Endothelial cell of umbilical vein (primary cell): ENCODE measurements around the gene BIN2. TPM values are rescaled to one million over a fixed set of nuclear protein-coding genes. Genes with fewer than 3 reads are reported as not detected.

Source experiments
- BruUV-seq: library from RNA; stranded (reverse); fragments of 400-500 nt; replicated peaks from 2 replicates; lab custom pipeline; 2021; lab: Mats Ljungman, UMichigan
- CTCF ChIA-PET: fragments of 300-600, 350-600 bp; sonication (Branson Sonifier 250); formaldehyde crosslinking; loops from one replicate; lab custom pipeline; 2021; ENCODE audit warnings: antibody characterized with exemption, inconsistent platforms; lab: Charles Lee
- POLR2A ChIA-PET: fragments of 300-600, 350-600 bp; sonication (Branson Sonifier 250); formaldehyde crosslinking; loops from one replicate; lab custom pipeline; 2021; ENCODE audit warnings: antibody characterized with exemption, inconsistent platforms; lab: Charles Lee
- DNase-seq: peaks from one replicate; pipeline ENCODE4 v3.0.0-alpha.2; 2011; ENCODE audit warnings: low read depth, low spot score
- FAIRE-seq: peaks from 2 replicates; lab custom pipeline; 2011; peaks lifted over from hg19 to GRCh38; lab: Jason Lieb, UNC
- H2AFZ ChIP-seq: 2 replicates; pipeline ENCODE4 v1.6.0; 2012; ENCODE audit warnings: low read depth, low read length, control low read depth, inconsistent platforms
- H3K27ac ChIP-seq: 2 replicates; pipeline ENCODE4 v1.5.1; 2011; ENCODE audit warnings: low read depth, mild to moderate bottlenecking, control low read depth, low read length, moderate library complexity; ENCODE audit not compliant: insufficient read depth
- H3K27me3 ChIP-seq, 2 experiments: 2 replicates each; pipeline versions ENCODE4 v1.6.0 to v1.6.1; 2011; ENCODE audit warnings: low read length in 2 of 2, mixed read lengths in 1 of 2; ENCODE audit not compliant: control insufficient read depth in 2 of 2, insufficient read depth in 2 of 2
- H3K36me3 ChIP-seq, 2 experiments: 2 replicates in 1 of 2; 3 replicates in 1 of 2; pipeline ENCODE4 v1.5.1; 2011; ENCODE audit warnings: low read length in 2 of 2, mild to moderate bottlenecking in 1 of 2, moderate library complexity in 1 of 2; ENCODE audit not compliant: control insufficient read depth in 2 of 2, insufficient read depth in 2 of 2; ENCODE audit errors: extremely low read depth in 1 of 2
- H3K4me1 ChIP-seq: 3 replicates; pipeline ENCODE4 v1.5.1; 2011; ENCODE audit warnings: mild to moderate bottlenecking, low read length; ENCODE audit not compliant: control insufficient read depth, insufficient read depth; ENCODE audit errors: extremely low read depth
- H3K4me2 ChIP-seq: 2 replicates; pipeline ENCODE4 v1.6.1; 2011; ENCODE audit warnings: low read length, control low read depth, mixed read lengths; ENCODE audit not compliant: insufficient read depth
- H3K4me3 ChIP-seq, 3 experiments: fragments of 200-600 bp in 1 of 3; sonication (generic), shearing (Covaris generic) in 1 of 3; replicated peaks in 1 of 3; 2 replicates each; pipeline ENCODE4 v1.5.1; 2011 to 2016; ENCODE audit warnings: control low read depth in 3 of 3, low read length in 3 of 3, mild to moderate bottlenecking in 2 of 3, inconsistent platforms in 1 of 3, low read depth in 1 of 3, moderate library complexity in 1 of 3; ENCODE audit not compliant: insufficient read depth in 1 of 3
- H3K79me2 ChIP-seq: 2 replicates; pipeline ENCODE4 v1.6.0; 2012; ENCODE audit warnings: low read length, inconsistent platforms; ENCODE audit not compliant: control insufficient read depth, insufficient read depth
- H3K9ac ChIP-seq: replicated peaks from 2 replicates; pipeline ENCODE3; 2011; ENCODE audit warnings: low read length, control low read depth; ENCODE audit not compliant: insufficient read depth; ENCODE audit errors: extremely low read depth
- H3K9me1 ChIP-seq: replicated peaks from 3 replicates; pipeline ENCODE4 v1.6.0; 2011; ENCODE audit warnings: mild to moderate bottlenecking, low read length; ENCODE audit not compliant: control insufficient read depth, insufficient read depth; ENCODE audit errors: extremely low read depth
- H3K9me3 ChIP-seq: replicated peaks from 2 replicates; pipeline ENCODE4 v1.5.1; 2012; ENCODE audit warnings: low read length, inconsistent platforms; ENCODE audit not compliant: control insufficient read depth, insufficient read depth
- H4K20me1 ChIP-seq: replicated peaks from 2 replicates; pipeline ENCODE3; 2011; ENCODE audit warnings: mild to moderate bottlenecking, low read length; ENCODE audit not compliant: control insufficient read depth, insufficient read depth; ENCODE audit errors: extremely low read depth
- EZH2 ChIP-seq: IDR thresholded peaks from 2 replicates; pipeline ENCODE4 v1.6.1; 2012; ENCODE audit warnings: borderline replicate concordance, low read depth, mild to moderate bottlenecking, moderate library complexity, low read length, inconsistent platforms; ENCODE audit not compliant: severe bottlenecking
- FOS ChIP-seq: IDR thresholded peaks from 2 replicates; pipeline ENCODE4 v1.6.1; 2011; ENCODE audit warnings: mild to moderate bottlenecking, low read length, moderate library complexity, borderline replicate concordance; ENCODE audit not compliant: insufficient read depth
- GATA2 ChIP-seq: IDR thresholded peaks from 2 replicates; pipeline ENCODE4 v1.7.0; 2011; ENCODE audit warnings: low read depth, mild to moderate bottlenecking, moderate library complexity, mixed read lengths, low read length; ENCODE audit not compliant: insufficient read length, insufficient read depth
- JUN ChIP-seq: IDR thresholded peaks from 2 replicates; pipeline ENCODE4 v1.6.1; 2011; ENCODE audit warnings: borderline replicate concordance, low read depth; ENCODE audit not compliant: insufficient read length, insufficient read depth
- MYC ChIP-seq: IDR thresholded peaks from one replicate; pipeline ENCODE4 v1.6.1; 2011; ENCODE audit warnings: mild to moderate bottlenecking, low read depth, low read length
- POLR2A ChIP-seq: IDR thresholded peaks from 2 replicates; pipeline ENCODE4 v1.6.1; 2012; ENCODE audit warnings: low read depth, mild to moderate bottlenecking, control low read depth, low read length
- POLR2AphosphoS5 ChIP-seq: IDR thresholded peaks from 2 replicates; pipeline ENCODE4 v1.6.1; 2012; ENCODE audit warnings: low read depth, mild to moderate bottlenecking, control low read depth, low read length, moderate library complexity; ENCODE audit not compliant: insufficient read depth
- dilution Hi-C: fragments of 300-500 bp; cut with MboI; formaldehyde crosslinking; loops from one replicate; pipeline ENCODE4 v1.15.0; 2019; ENCODE audit warnings: low sequenced_read_pairs; ENCODE audit not compliant: extremely low pct_ligation_motif_present
- intact Hi-C: fragments of 100-400 bp; cut with micrococcal nuclease; formaldehyde crosslinking; loops from one replicate; pipeline ENCODE4 v1.10.0; 2022
- polyA plus RNA-seq, 4 experiments: library from polyadenylated mRNA; depleted of rRNA in 3 of 4; stranded (reverse) in 3 of 4; unstranded in 1 of 4; fragments of >200 nt; gene quantifications; 2 replicates each; pipeline versions ENCODE4 v1.2.1 to v1.2.3, GENCODE V29; 2011 to 2012; ENCODE audit warnings: missing spikeins in 1 of 4
- total RNA-seq: library from RNA; stranded (reverse); gene quantifications from 2 replicates; pipeline ENCODE4 v1.2.3, GENCODE V29; 2021
- TF ChIP-seq, protein P1 (sequence below): IDR thresholded peaks from 2 replicates; pipeline ENCODE4 v1.6.1; 2011; ENCODE audit not compliant: insufficient read depth, insufficient read length
- TF ChIP-seq, protein P2 (sequence below), 2 donors: IDR thresholded peaks; 1 replicate in 1 of 2; 2 replicates in 1 of 2; pipeline ENCODE4 v1.5.1; 2011; ENCODE audit warnings: low read length in 2 of 2, mild to moderate bottlenecking in 2 of 2, moderate library complexity in 2 of 2, control low read depth in 1 of 2, inconsistent platforms in 1 of 2, low read depth in 1 of 2; ENCODE audit not compliant: insufficient read depth in 1 of 2; ENCODE audit errors: extremely low read depth in 1 of 2

Gene BIN2
- total and polyA plus RNA-seq, 2 donors (not counting 3 experiments of a cell fraction or from before 2014, with no cell fraction given) = not detected

DNA sequence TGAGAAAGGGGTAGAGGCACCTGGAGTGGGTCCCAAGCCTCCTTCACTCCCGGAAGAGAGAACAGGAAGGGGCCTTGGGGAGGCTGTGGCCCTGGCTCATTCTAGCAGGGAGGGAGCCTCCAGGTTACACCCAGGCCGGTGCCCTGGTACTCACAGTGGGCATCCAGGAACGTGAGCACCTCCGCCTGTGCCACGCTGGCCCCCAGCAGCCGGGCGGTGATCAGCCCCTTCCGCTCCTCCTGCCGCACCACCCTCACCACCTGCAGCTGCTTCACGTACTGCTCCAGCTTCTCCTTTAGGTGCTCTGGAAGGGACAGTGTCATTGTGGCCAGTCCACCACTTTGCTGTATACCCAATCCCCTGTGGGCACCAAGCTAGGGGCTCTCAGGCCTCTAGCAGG lies 41.3 kb upstream of the BIN2 start:
- H3K9me3 ChIP-seq = no peaks in the 10 kb centered on the region
- no peak overlapping the region for H2AFZ ChIP-seq
- H3K9ac ChIP-seq = no peak overlapping the region
- no peaks in the 10 kb centered on the region for H3K27me3 ChIP-seq
- H3K4me1 ChIP-seq = peaks cover 15% of the 10 kb centered on the region
- intact Hi-C loops (no loop called here), dilution Hi-C loops (no loop called here)
- no TSS peak for BruUV-seq
- CTCF ChIA-PET = no interaction called here
- DNase-seq (no peak), FAIRE-seq (no peak)
- no peaks in the 10 kb centered on the region for H3K9me1 ChIP-seq
- H3K4me2 ChIP-seq = no peak overlapping the region
- POLR2A ChIA-PET = no interaction called here
- no peak overlapping the region for H3K27ac ChIP-seq
- no peak overlapping the region for H3K4me3 ChIP-seq
- no peaks in the 10 kb centered on the region for H4K20me1 ChIP-seq
- TF ChIP-seq, protein P1, sequence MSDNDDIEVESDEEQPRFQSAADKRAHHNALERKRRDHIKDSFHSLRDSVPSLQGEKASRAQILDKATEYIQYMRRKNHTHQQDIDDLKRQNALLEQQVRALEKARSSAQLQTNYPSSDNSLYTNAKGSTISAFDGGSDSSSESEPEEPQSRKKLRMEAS = no peak
- TF ChIP-seq JUN (no peak), MYC (no peak), POLR2A (no peak), FOS (no peak), GATA2 (no peak), POLR2AphosphoS5 (no peak), EZH2 (no peak)
- TF ChIP-seq, protein P2, sequence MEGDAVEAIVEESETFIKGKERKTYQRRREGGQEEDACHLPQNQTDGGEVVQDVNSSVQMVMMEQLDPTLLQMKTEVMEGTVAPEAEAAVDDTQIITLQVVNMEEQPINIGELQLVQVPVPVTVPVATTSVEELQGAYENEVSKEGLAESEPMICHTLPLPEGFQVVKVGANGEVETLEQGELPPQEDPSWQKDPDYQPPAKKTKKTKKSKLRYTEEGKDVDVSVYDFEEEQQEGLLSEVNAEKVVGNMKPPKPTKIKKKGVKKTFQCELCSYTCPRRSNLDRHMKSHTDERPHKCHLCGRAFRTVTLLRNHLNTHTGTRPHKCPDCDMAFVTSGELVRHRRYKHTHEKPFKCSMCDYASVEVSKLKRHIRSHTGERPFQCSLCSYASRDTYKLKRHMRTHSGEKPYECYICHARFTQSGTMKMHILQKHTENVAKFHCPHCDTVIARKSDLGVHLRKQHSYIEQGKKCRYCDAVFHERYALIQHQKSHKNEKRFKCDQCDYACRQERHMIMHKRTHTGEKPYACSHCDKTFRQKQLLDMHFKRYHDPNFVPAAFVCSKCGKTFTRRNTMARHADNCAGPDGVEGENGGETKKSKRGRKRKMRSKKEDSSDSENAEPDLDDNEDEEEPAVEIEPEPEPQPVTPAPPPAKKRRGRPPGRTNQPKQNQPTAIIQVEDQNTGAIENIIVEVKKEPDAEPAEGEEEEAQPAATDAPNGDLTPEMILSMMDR (IDR thresholded peaks at IDR 0.05; ENCODE audit: extremely low read depth in 1 of 2, insufficient read depth in 1 of 2, low read depth in 1 of 2, low read length in 2 of 2) = no peak
- H3K79me2 ChIP-seq = no peaks in the 10 kb centered on the region
- H3K36me3 ChIP-seq = no peaks in the 10 kb centered on the region
